UCSD-AML1 (cell line): ENCODE data around the gene INVS.
"Not testable (repeated sequence)": the region's sequence is repeated elsewhere in the genome, so short reads cannot be mapped to it uniquely, and the experiment has no call there.

Experiments
- DNase-seq: peaks from one replicate; lab custom pipeline; 2025; ENCODE audit not compliant: unreplicated experiment; lab: John Stamatoyannopoulos, UW

INVS gene

GRCh38 chr9:100112677-100113336 lies 13.8 kb downstream of the INVS start:
- DNase-seq = no peak

- DNase-seq = no peak
Measured at GRCh38 chr9:100117316-100117715, 18.3 kb downstream of the INVS start.

- no peak for DNase-seq
Measured at GRCh38 chr9:100120286-100120685, 21.2 kb downstream of the INVS start.

GRCh38 chr9:100125236-100125635 lies 26.2 kb downstream of the INVS start:
- DNase-seq = no peak

- no peak for DNase-seq
Measured at GRCh38 chr9:100125910-100126309, 26.9 kb downstream of the INVS start.

GRCh38 chr9:100126423-100126822 lies 27.4 kb downstream of the INVS start:
- DNase-seq = no peak

GRCh38 chr9:100129772-100130171 lies 30.7 kb downstream of the INVS start:
- no peak for DNase-seq

GRCh38 chr9:100131216-100131615 lies 32.2 kb downstream of the INVS start:
- DNase-seq = no peak

- no peak for DNase-seq
Measured at GRCh38 chr9:100131875-100132430, 32.9 kb downstream of the INVS start.

- DNase-seq = no peak
Measured at GRCh38 chr9:100134731-100135130, 35.7 kb downstream of the INVS start.

- peak; percentile 10 for DNase-seq
Measured at GRCh38 chr9:100136799-100137198, 37.8 kb downstream of the INVS start.

- not testable (repeated sequence) for DNase-seq
Measured at GRCh38 chr9:100140303-100140702, 41.3 kb downstream of the INVS start.

- not testable (repeated sequence) for DNase-seq
Measured at GRCh38 chr9:100141862-100142261, 42.8 kb downstream of the INVS start.

GRCh38 chr9:100145167-100145934 lies 46.3 kb downstream of the INVS start:
- DNase-seq = not testable (repeated sequence)

- not testable (repeated sequence) for DNase-seq
Measured at GRCh38 chr9:100145976-100146375, 46.9 kb downstream of the INVS start.

- DNase-seq = no peak
Measured at GRCh38 chr9:100150214-100150613, 51.2 kb downstream of the INVS start.

- no peak for DNase-seq
Measured at GRCh38 chr9:100160021-100160420, 61.0 kb downstream of the INVS start.

- no peak for DNase-seq
Measured at GRCh38 chr9:100167176-100167575, 68.1 kb downstream of the INVS start.

GRCh38 chr9:100167915-100168654 lies 69.0 kb downstream of the INVS start:
- no peak for DNase-seq

GRCh38 chr9:100170085-100170484 lies 71.0 kb downstream of the INVS start:
- no peak for DNase-seq

- no peak for DNase-seq
Measured at GRCh38 chr9:100170556-100170955, 71.5 kb downstream of the INVS start.

GRCh38 chr9:100186356-100186755 lies 87.3 kb downstream of the INVS start:
- DNase-seq = no peak
